Right cardiac atrium (tissue), 5 donors: ENCODE measurements around the gene LPAR4. TPM values are rescaled to one million over a fixed set of nuclear protein-coding genes. Genes with fewer than 3 reads are reported as not detected.
A peak's percentile ranks its signal among the peaks of the same experiment; 100 is the strongest.

Experiments used
- ATAC-seq, 2 donors: fragments of 200-7000 bp; cut with Tn5 transposase; one replicate each; pipeline versions ENCODE4 v1.8.0 to v1.9.1; 2020; ENCODE audit warnings: moderate library complexity in 2 of 2, mild to moderate bottlenecking in 1 of 2
- DNase-seq, 3 donors: peaks; one replicate each; pipeline ENCODE4 v3.0.0-alpha.2; 2020
- H3K27ac ChIP-seq: one replicate; pipeline ENCODE4 v1.5.1; 2013; ENCODE audit warnings: mild to moderate bottlenecking, low read length, control low read depth, moderate library complexity
- H3K27me3 ChIP-seq: one replicate; pipeline ENCODE4 v1.6.1; 2013; ENCODE audit not compliant: control insufficient read depth, insufficient read depth
- H3K4me1 ChIP-seq: one replicate; pipeline ENCODE4 v1.6.1; 2013; ENCODE audit warnings: low read length; ENCODE audit not compliant: control insufficient read depth, insufficient read depth
- H3K4me3 ChIP-seq: one replicate; pipeline ENCODE4 v1.5.1; 2013; ENCODE audit warnings: low read length, control low read depth
- H3K9me3 ChIP-seq: one replicate; pipeline ENCODE4 v1.6.1; 2013; ENCODE audit warnings: low read length; ENCODE audit not compliant: control insufficient read depth
- WGBS: extraction: QIAGEN DNeasy Blood & Tissue Kit; methylation state at CpG from one replicate; pipeline ENCODE4 v1.1.7; 2013; 5-methylcytosine and 5-hydroxymethylcytosine counted together
- intact Hi-C, 4 donors: fragments of 100-400 bp; cut with DNase I; formaldehyde crosslinking; loops; one replicate each; pipeline versions ENCODE4 v1.11.0 to v1.14.0; 2022 to 2023
- long read RNA-seq, 4 donors: library from polyadenylated mRNA; unstranded; transcript quantifications; one replicate each; pipeline ENCODE4 v2.0.0, GENCODE V29; 2020 to 2021
- polyA plus RNA-seq: library from polyadenylated mRNA; stranded (reverse); fragments of 200-250 nt; gene quantifications from one replicate; pipeline ENCODE4 v1.2.3, GENCODE V29; 2013
- total RNA-seq, 4 donors: library from RNA; stranded (reverse); fragmentation: NEBNext Ultra II Directional; extraction: Animal tissue kit (Norgen Biotek cat#: 25700); gene quantifications; one replicate each; pipeline ENCODE4 v1.2.1, GENCODE V29; 2021
- donor health status: healthy with polysubstance abuse.
- donor health status: DM: no; HTN: yes; CAD: no.
- donor health status: DM: no; HTN: no; CAD: no.
- donor health status: DM: no; HTN: yes; CAD: no; lungs with severe emphysema.
- donor health status: DM: yes; HTN: yes; CAD: no.

Gene LPAR4, protein sequence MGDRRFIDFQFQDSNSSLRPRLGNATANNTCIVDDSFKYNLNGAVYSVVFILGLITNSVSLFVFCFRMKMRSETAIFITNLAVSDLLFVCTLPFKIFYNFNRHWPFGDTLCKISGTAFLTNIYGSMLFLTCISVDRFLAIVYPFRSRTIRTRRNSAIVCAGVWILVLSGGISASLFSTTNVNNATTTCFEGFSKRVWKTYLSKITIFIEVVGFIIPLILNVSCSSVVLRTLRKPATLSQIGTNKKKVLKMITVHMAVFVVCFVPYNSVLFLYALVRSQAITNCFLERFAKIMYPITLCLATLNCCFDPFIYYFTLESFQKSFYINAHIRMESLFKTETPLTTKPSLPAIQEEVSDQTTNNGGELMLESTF
- under 1 TPM; 0.17 to 0.72 (median 0.42) TPM for total RNA-seq
- 0.14 TPM for polyA plus RNA-seq
- long read RNA-seq, donor 1 = 0 reads
- long read RNA-seq, donor 2 = 0 reads
- long read RNA-seq, donor 3, partial matches to known transcripts = 0 of 1 reads
- long read RNA-seq, donor 3, other reads (novel, unspliced or antisense) = 1 of 1 reads
- long read RNA-seq, donor 4 = 0 reads

DNA sequence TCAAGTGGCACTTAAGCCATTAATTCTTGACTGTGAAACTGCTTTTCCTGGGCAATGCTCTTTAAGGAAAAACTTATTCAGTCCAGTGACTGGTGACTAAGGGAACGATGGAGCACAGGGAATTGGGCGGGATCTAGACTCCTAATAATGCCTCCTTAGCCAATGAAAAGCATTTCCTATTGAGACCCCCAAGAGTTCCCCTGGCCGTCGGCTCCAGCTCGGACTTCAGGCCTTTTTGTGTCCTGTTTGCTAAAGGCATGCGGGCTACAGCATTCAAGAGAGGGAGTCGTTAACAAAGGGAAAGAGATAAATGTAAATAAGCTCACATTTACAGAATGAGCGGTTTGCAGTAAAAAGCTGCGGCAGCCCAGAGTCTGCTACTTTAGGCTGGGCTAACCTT, at the start of gene LPAR4:
LPAR4 (plus strand) TSS at position 232 of the 400 bp plus-strand sequence. CDS start 7,150 bp downstream, outside the sequence.
- no peaks in the 10 kb centered on the region for H3K27me3 ChIP-seq
- intact Hi-C loops = no loop called here
- peak within 1 kb of the TSS; percentile 56 for H3K4me3 ChIP-seq
- no peaks in the 10 kb centered on the region for H3K9me3 ChIP-seq
- no peaks in the 10 kb centered on the region for H3K4me1 ChIP-seq
- ATAC-seq (peak; percentile 49 to 60), DNase-seq (peak in 2 of 3 donors; percentile 12 to 21)
- WGBS = 9% methylated on average over 9 of the region's 9 CpGs
- H3K27ac ChIP-seq = no peak within 1 kb of the TSS

GRCh38 chrX:78706071-78706470, 41.4 kb upstream of the LPAR4 start:
- Histone ChIP-seq H3K27ac (no peak overlapping the region), H3K27me3 (no peaks in the 10 kb centered on the region), H3K9me3 (no peaks in the 10 kb centered on the region), H3K4me3 (no peak overlapping the region), H3K4me1 (no peaks in the 10 kb centered on the region)
- 45% methylated on average over 2 of the region's 2 CpGs for WGBS
- intact Hi-C loops = no loop called here
- no peak for DNase-seq
- ATAC-seq = no peak

GRCh38 chrX:78708262-78708661, 39.3 kb upstream of the LPAR4 start:
- Histone ChIP-seq H3K27ac (no peak overlapping the region), H3K4me1 (no peaks in the 10 kb centered on the region), H3K4me3 (no peak overlapping the region), H3K9me3 (no peaks in the 10 kb centered on the region), H3K27me3 (no peaks in the 10 kb centered on the region)
- 29% methylated on average over 2 of the region's 2 CpGs for WGBS
- no peak for ATAC-seq
- intact Hi-C loops = no loop called here
- DNase-seq = peak in 1 of 3 donors; percentile 18

DNA sequence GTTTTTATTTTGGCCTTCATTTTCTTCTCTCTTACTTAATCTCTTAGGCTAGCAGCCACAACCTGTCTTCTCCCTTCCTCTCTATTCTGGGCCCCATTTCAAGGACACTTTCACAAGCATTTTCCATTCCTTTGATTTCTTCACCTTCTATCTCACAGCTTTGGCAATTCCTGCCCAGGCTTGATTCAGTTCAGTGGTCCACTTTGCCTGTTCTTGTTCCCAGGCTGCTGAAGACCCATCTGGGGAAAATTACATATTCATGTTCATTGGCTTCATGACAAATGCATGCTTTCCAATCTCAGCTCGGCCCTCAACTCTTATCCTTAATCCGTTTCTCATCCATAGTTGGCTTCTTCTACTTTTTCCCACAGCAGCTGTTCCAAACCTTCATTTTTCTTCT, 38.7 kb upstream of the LPAR4 start:
- Histone ChIP-seq H3K27ac (no peak overlapping the region), H3K4me3 (no peak overlapping the region), H3K9me3 (no peaks in the 10 kb centered on the region), H3K27me3 (no peaks in the 10 kb centered on the region), H3K4me1 (no peaks in the 10 kb centered on the region)
- intact Hi-C loops = no loop called here
- 52% methylated on average over 2 of the region's 2 CpGs for WGBS
- no peak for ATAC-seq
- DNase-seq = no peak

DNA sequence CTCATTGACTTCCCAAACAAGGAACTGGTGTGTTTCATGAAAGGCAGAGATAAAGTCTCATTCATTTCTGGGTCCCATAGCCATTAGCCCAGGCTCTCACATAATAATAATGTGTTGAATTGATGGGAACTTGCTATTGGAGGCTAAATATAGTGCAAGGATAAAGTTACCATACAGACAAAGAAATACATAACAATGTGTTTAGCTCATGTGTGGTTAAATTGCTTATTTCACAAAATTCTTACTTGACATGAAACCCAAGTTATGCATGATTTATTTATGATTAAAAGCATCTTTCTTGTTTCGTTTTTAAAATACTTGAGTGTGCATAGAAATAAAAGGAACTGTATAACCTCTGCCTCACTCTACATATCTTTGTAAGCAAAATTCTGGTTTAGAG, 37.3 kb upstream of the LPAR4 start:
- Histone ChIP-seq H3K27me3 (no peaks in the 10 kb centered on the region), H3K27ac (no peak overlapping the region), H3K9me3 (no peaks in the 10 kb centered on the region), H3K4me1 (peaks cover 2% of the 10 kb centered on the region), H3K4me3 (no peak overlapping the region)
- ATAC-seq = no peak
- DNase-seq = no peak
- intact Hi-C loops = no loop called here
- WGBS = 52% methylated on average over 1 of the region's 1 CpG

GRCh38 chrX:78712336-78712735, 35.2 kb upstream of the LPAR4 start:
- intact Hi-C loops = no loop called here
- no peak for ATAC-seq
- H3K4me3 ChIP-seq = no peak overlapping the region
- no peak overlapping the region for H3K27ac ChIP-seq
- H3K9me3 ChIP-seq = no peaks in the 10 kb centered on the region
- 71% methylated on average over 1 of the region's 1 CpG for WGBS
- H3K4me1 ChIP-seq = peaks cover 2% of the 10 kb centered on the region
- no peaks in the 10 kb centered on the region for H3K27me3 ChIP-seq
- no peak for DNase-seq

GRCh38 chrX:78725287-78725686, 22.2 kb upstream of the LPAR4 start:
- H3K9me3 ChIP-seq = no peaks in the 10 kb centered on the region
- intact Hi-C loops = no loop called here
- no peak overlapping the region for H3K4me3 ChIP-seq
- no peak overlapping the region for H3K27ac ChIP-seq
- ATAC-seq (no peak), DNase-seq (no peak)
- H3K4me1 ChIP-seq = no peaks in the 10 kb centered on the region
- 55% methylated on average over 2 of the region's 2 CpGs for WGBS
- H3K27me3 ChIP-seq = no peaks in the 10 kb centered on the region

- no peak overlapping the region for H3K27ac ChIP-seq
- ATAC-seq (no peak), DNase-seq (no peak)
- H3K4me3 ChIP-seq = no peak overlapping the region
- no peaks in the 10 kb centered on the region for H3K27me3 ChIP-seq
- intact Hi-C loops = no loop called here
- no peaks in the 10 kb centered on the region for H3K4me1 ChIP-seq
- no peaks in the 10 kb centered on the region for H3K9me3 ChIP-seq
Observed at GRCh38 chrX:78746496-78746895, 1.0 kb upstream of the LPAR4 start.

DNA sequence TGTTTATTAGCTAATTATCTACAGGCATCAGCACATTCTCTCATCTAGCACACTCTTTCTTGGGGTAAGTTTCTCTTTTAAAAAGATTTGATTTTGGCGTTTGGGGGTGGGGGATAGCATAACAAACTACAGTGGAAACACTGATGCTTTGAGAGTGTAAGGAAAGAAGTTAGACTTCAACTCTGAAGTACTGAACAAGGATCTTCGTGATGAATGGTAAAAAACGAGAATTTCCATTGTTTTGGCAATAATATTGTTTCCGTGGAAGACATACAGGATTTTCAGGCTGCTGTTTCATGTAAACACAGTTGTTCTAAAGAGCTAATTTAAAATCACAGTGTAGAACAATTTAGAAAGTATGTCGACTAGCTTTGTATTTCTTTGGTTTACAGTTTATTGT, 451 bp downstream of the LPAR4 start:
- intact Hi-C loops = no loop called here
- H3K4me1 ChIP-seq = no peaks in the 10 kb centered on the region
- H3K9me3 ChIP-seq = no peaks in the 10 kb centered on the region
- no peaks in the 10 kb centered on the region for H3K27me3 ChIP-seq
- no peak overlapping the region for H3K27ac ChIP-seq
- DNase-seq (no peak), ATAC-seq (no peak)
- 9% methylated on average over 5 of the region's 5 CpGs for WGBS
- H3K4me3 ChIP-seq = peak overlapping the region; percentile 56

DNA sequence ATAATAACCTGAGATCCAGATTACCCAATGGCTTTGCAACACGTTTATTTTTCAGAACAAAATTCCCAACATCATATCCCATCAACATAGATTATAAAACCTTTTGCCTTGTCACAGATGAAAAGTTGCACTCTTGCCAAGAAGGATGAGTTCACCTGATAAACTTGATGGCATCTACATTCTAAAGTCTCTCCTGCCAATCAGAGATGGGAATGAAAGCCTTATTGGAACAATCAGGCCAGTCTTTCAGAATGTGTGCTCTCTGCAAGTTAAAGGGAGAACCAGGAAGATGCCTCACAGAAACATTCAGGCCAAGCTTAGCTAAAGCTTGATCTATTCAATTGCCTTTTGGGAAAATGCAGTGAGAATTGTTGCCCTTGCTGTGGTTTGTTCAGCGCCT, 1.3 kb downstream of the LPAR4 start:
- Histone ChIP-seq H3K9me3 (no peaks in the 10 kb centered on the region), H3K4me1 (no peaks in the 10 kb centered on the region), H3K4me3 (no peak overlapping the region), H3K27ac (no peak overlapping the region), H3K27me3 (no peaks in the 10 kb centered on the region)
- 56% methylated on average over 2 of the region's 2 CpGs for WGBS
- ATAC-seq (no peak), DNase-seq (no peak)
- intact Hi-C loops = no loop called here

GRCh38 chrX:78753571-78753970, 6.1 kb downstream of the LPAR4 start:
- DNase-seq (no peak), ATAC-seq (no peak)
- intact Hi-C loops = no loop called here
- H3K4me3 ChIP-seq = no peak overlapping the region
- H3K9me3 ChIP-seq = no peaks in the 10 kb centered on the region
- WGBS = 71% methylated on average over 3 of the region's 3 CpGs
- H3K4me1 ChIP-seq = no peaks in the 10 kb centered on the region
- no peak overlapping the region for H3K27ac ChIP-seq
- no peaks in the 10 kb centered on the region for H3K27me3 ChIP-seq
